ENCODE measurements around the gene FGFR3. TPM values are rescaled to one million over a fixed set of nuclear protein-coding genes. Genes with fewer than 3 reads are reported as not detected.

Gene FGFR3
- total RNA-seq, 3 donors from 2014 or later: 25.5 to 79.1 (median 31.2) TPM

GRCh38 chr4:1749370-1749769, 43.7 kb upstream of the FGFR3 start:
- DNase-seq: no peak
- H3K36me3 ChIP-seq (ENCODE audit: low read depth): no peaks in the 10 kb centered on the region
- H3K9me3 ChIP-seq: no peaks in the 10 kb centered on the region
- H3K4me1 ChIP-seq (ENCODE audit: low read depth): peaks cover 8% of the 10 kb centered on the region
- intact Hi-C loops (cut with DNase I, micrococcal nuclease): loop anchor here in 1 of 2 donors (10.0 kb wide), 1 partner anchor 155 kb away; no protein-coding TSS in a partner anchor
- TF ChIP-seq, protein P1, sequence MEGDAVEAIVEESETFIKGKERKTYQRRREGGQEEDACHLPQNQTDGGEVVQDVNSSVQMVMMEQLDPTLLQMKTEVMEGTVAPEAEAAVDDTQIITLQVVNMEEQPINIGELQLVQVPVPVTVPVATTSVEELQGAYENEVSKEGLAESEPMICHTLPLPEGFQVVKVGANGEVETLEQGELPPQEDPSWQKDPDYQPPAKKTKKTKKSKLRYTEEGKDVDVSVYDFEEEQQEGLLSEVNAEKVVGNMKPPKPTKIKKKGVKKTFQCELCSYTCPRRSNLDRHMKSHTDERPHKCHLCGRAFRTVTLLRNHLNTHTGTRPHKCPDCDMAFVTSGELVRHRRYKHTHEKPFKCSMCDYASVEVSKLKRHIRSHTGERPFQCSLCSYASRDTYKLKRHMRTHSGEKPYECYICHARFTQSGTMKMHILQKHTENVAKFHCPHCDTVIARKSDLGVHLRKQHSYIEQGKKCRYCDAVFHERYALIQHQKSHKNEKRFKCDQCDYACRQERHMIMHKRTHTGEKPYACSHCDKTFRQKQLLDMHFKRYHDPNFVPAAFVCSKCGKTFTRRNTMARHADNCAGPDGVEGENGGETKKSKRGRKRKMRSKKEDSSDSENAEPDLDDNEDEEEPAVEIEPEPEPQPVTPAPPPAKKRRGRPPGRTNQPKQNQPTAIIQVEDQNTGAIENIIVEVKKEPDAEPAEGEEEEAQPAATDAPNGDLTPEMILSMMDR (IDR thresholded peaks at IDR 0.05): no peak
- ATAC-seq: no peak
- H3K4me3 ChIP-seq: no peak overlapping the region

- ATAC-seq: no peak
- DNase-seq: no peak
- no peaks in the 10 kb centered on the region for H3K9me3 ChIP-seq
- no peaks in the 10 kb centered on the region for H3K36me3 ChIP-seq (ENCODE audit: low read depth)
- TF ChIP-seq, protein P1 (IDR thresholded peaks at IDR 0.05): no peak
- peaks cover 8% of the 10 kb centered on the region for H3K4me1 ChIP-seq (ENCODE audit: low read depth)
- no peak overlapping the region for H3K4me3 ChIP-seq
- intact Hi-C loops (cut with DNase I, micrococcal nuclease): loop anchor here in 1 of 2 donors (10.0 kb wide), 2 partner anchors 55 to 155 kb away; no protein-coding TSS in a partner anchor
Observed at GRCh38 chr4:1749826-1750225, 43.3 kb upstream of the FGFR3 start.

- no peaks in the 10 kb centered on the region for H3K9me3 ChIP-seq
- no peak for DNase-seq
- H3K36me3 ChIP-seq (ENCODE audit: low read depth): no peaks in the 10 kb centered on the region
- TF ChIP-seq, protein P1 (IDR thresholded peaks at IDR 0.05): no peak
- intact Hi-C loops (cut with DNase I, micrococcal nuclease): loop anchor here in 1 of 2 donors (10.0 kb wide), 1 partner anchor 54 kb away; no protein-coding TSS in a partner anchor
- peaks cover 8% of the 10 kb centered on the region for H3K4me1 ChIP-seq (ENCODE audit: low read depth)
- H3K4me3 ChIP-seq: no peak overlapping the region
- ATAC-seq: no peak
Observed at GRCh38 chr4:1750381-1751154, 42.5 kb upstream of the FGFR3 start.

DNA sequence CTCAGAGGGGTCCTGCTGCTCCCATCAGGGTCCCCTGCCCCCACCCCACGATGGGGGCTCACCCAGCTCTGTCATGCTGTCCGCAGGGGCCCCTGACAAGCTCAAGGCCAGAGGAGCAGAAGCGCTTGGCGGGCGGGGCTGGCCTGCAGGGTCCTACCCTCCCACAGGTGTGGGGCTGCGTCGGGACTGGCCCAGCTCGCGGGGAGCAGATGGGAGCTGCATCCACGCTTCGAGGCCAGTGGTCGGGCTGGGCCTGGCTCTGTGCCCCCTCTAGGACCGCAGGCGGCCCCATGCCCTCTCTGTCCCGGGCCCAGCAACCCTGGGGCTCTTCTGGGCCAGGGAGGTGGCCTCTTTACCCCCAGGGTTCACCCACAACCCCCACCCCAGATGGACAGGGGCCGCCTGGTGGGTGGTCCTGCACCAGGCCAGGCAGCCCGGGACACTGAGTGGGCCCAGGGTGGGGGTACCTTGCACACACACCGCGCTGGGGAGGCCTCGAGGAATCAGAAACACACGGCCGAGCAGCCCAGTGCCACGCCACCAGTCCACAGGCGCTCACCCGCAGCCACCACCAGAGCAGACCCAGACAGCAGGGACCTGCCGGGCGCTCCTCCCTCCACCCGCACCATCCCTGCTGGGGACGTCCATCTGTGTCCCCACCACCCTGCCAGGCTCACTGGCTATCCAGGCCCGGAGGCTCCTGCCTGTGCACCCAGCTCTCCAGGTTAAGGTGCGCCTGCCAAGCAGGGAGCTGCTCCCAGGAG, 41.8 kb upstream of the FGFR3 start:
- no peak overlapping the region for H3K4me3 ChIP-seq
- TF ChIP-seq, protein P1 (IDR thresholded peaks at IDR 0.05): no peak
- no peaks in the 10 kb centered on the region for H3K36me3 ChIP-seq (ENCODE audit: low read depth)
- peaks cover 8% of the 10 kb centered on the region for H3K4me1 ChIP-seq (ENCODE audit: low read depth)
- DNase-seq (no peak), ATAC-seq (no peak)
- intact Hi-C loops (cut with DNase I, micrococcal nuclease): loop anchor here in 1 of 2 donors (10.0 kb wide), 1 partner anchor 53 kb away; no protein-coding TSS in a partner anchor
- H3K9me3 ChIP-seq: no peaks in the 10 kb centered on the region

DNA sequence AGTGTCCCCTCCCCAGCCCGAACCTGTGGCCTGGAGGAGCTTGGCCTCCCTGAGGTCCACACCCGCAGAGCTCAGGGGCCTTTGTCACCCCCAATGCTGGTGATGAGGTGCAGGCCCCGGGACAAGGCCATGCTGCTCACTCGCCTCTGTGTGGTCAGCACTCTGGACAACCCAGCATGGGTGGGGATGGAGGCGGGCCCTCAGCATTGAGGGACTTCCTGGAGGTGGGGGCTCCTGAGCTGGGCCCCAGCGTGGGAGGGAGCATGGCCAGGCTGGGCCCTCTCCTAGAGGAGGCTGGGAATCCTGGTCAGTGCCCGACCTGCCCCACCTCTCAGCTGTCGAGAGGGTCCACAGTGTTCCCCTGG, 41.2 kb upstream of the FGFR3 start:
- ATAC-seq (peak; percentile 23), DNase-seq (no peak)
- Histone ChIP-seq H3K9me3 (no peaks in the 10 kb centered on the region), H3K4me3 (no peak overlapping the region), H3K36me3 (ENCODE audit: low read depth) (no peaks in the 10 kb centered on the region), H3K4me1 (ENCODE audit: low read depth) (peaks cover 8% of the 10 kb centered on the region)
- intact Hi-C loops (cut with DNase I, micrococcal nuclease): loop anchor here in 1 of 2 donors (10.0 kb wide), 1 partner anchor 53 kb away; no protein-coding TSS in a partner anchor
- TF ChIP-seq, protein P1 (IDR thresholded peaks at IDR 0.05): no peak

All from mucosa of descending colon (tissue), 3 donors.